ENCODE measurements around the gene TMEM208.

DNA sequence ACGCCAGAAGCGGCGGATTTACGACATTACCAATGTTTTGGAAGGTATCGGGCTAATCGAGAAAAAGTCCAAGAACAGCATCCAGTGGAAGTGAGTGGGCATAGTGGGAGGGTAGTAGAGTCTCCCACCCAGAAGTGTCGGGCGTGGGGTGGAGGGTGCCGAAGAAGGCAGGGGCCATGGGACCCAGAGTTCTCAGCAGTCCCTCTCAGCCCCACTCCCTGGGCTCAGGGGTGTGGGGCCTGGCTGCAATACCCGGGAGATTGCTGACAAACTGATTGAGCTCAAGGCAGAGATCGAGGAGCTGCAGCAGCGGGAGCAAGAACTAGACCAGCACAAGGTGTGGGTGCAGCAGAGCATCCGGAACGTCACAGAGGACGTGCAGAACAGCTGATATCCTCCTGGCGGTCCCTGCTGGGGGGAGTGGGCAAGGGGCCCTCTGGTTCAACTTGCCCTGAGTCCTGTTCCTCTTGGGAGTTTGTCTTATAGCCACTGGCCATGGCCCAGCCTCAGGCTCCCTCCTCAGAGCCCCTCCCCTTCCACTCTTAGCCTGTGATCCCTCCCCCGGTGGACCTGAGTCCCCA is 34.1 kb upstream of the TMEM208 start:
- TF ChIP-seq, protein P1, sequence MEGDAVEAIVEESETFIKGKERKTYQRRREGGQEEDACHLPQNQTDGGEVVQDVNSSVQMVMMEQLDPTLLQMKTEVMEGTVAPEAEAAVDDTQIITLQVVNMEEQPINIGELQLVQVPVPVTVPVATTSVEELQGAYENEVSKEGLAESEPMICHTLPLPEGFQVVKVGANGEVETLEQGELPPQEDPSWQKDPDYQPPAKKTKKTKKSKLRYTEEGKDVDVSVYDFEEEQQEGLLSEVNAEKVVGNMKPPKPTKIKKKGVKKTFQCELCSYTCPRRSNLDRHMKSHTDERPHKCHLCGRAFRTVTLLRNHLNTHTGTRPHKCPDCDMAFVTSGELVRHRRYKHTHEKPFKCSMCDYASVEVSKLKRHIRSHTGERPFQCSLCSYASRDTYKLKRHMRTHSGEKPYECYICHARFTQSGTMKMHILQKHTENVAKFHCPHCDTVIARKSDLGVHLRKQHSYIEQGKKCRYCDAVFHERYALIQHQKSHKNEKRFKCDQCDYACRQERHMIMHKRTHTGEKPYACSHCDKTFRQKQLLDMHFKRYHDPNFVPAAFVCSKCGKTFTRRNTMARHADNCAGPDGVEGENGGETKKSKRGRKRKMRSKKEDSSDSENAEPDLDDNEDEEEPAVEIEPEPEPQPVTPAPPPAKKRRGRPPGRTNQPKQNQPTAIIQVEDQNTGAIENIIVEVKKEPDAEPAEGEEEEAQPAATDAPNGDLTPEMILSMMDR (IDR thresholded peaks at IDR 0.05): no peak
- TF ChIP-seq KDM1A (IDR thresholded peaks at IDR 0.05; ENCODE audit: low read depth) (no peak), POLR2A (IDR thresholded peaks at IDR 0.05; ENCODE audit: low read length) (no peak), EP300 (IDR thresholded peaks at IDR 0.05) (no peak), JUNB (IDR thresholded peaks at IDR 0.05) (no peak), MAZ (IDR thresholded peaks at IDR 0.05; ENCODE audit: borderline replicate concordance, low read depth, low read length) (no peak), SMC3 (IDR thresholded peaks at IDR 0.05) (no peak), ZFP36 (IDR thresholded peaks at IDR 0.05; ENCODE audit: borderline replicate concordance, partially characterized antibody) (no peak), RAD21 (conservative IDR thresholded peaks at IDR 0.05 in 1 of 2, IDR thresholded peaks at IDR 0.05 in 1 of 2) (no peak), ZSCAN20 (CRISPR knock-in tag; IDR thresholded peaks at IDR 0.05) (no peak)
- TF ChIP-seq, protein P2, sequence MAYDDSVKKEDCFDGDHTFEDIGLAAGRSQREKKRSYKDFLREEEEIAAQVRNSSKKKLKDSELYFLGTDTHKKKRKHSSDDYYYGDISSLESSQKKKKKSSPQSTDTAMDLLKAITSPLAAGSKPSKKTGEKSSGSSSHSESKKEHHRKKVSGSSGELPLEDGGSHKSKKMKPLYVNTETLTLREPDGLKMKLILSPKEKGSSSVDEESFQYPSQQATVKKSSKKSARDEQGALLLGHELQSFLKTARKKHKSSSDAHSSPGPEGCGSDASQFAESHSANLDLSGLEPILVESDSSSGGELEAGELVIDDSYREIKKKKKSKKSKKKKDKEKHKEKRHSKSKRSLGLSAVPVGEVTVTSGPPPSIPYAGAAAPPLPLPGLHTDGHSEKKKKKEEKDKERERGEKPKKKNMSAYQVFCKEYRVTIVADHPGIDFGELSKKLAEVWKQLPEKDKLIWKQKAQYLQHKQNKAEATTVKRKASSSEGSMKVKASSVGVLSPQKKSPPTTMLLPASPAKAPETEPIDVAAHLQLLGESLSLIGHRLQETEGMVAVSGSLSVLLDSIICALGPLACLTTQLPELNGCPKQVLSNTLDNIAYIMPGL (CRISPR knock-in tag; IDR thresholded peaks at IDR 0.05; ENCODE audit: borderline replicate concordance): no peak
- TF ChIP-seq, protein P3, sequence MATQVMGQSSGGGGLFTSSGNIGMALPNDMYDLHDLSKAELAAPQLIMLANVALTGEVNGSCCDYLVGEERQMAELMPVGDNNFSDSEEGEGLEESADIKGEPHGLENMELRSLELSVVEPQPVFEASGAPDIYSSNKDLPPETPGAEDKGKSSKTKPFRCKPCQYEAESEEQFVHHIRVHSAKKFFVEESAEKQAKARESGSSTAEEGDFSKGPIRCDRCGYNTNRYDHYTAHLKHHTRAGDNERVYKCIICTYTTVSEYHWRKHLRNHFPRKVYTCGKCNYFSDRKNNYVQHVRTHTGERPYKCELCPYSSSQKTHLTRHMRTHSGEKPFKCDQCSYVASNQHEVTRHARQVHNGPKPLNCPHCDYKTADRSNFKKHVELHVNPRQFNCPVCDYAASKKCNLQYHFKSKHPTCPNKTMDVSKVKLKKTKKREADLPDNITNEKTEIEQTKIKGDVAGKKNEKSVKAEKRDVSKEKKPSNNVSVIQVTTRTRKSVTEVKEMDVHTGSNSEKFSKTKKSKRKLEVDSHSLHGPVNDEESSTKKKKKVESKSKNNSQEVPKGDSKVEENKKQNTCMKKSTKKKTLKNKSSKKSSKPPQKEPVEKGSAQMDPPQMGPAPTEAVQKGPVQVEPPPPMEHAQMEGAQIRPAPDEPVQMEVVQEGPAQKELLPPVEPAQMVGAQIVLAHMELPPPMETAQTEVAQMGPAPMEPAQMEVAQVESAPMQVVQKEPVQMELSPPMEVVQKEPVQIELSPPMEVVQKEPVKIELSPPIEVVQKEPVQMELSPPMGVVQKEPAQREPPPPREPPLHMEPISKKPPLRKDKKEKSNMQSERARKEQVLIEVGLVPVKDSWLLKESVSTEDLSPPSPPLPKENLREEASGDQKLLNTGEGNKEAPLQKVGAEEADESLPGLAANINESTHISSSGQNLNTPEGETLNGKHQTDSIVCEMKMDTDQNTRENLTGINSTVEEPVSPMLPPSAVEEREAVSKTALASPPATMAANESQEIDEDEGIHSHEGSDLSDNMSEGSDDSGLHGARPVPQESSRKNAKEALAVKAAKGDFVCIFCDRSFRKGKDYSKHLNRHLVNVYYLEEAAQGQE (IDR thresholded peaks at IDR 0.05): no peak

Data from A549 (cell line).